H9 (cell line): Measurements from ENCODE around the gene DBNDD1. TPM values are rescaled to one million over a fixed set of nuclear protein-coding genes. Genes with fewer than 3 reads are reported as not detected.
A peak's percentile ranks its signal among the peaks of the same experiment; 100 is the strongest.

Experiments
- DNase-seq: peaks from one replicate; pipeline ENCODE4 v3.0.0-alpha.2; 2017
- H2AFZ ChIP-seq: one replicate; pipeline ENCODE4 v1.6.1; 2013; ENCODE audit warnings: mild to moderate bottlenecking, low read length, control low read depth, moderate library complexity
- H2AK5ac ChIP-seq: 2 replicates; pipeline ENCODE4 v1.6.1; 2013; ENCODE audit warnings: low read length, control low read depth, mixed read lengths; ENCODE audit not compliant: insufficient read length
- H2BK120ac ChIP-seq: one replicate; pipeline ENCODE4 v1.6.1; 2013; ENCODE audit warnings: low read depth, mild to moderate bottlenecking, low read length, control low read depth, inconsistent platforms; ENCODE audit not compliant: poor library complexity, severe bottlenecking
- H2BK12ac ChIP-seq: 2 replicates; pipeline ENCODE4 v1.6.1; 2013; ENCODE audit warnings: low read length, control low read depth, mixed read lengths, low read depth; ENCODE audit not compliant: insufficient read length
- H2BK15ac ChIP-seq: 2 replicates; pipeline ENCODE4 v1.6.1; 2013; ENCODE audit warnings: low read depth, low read length, control low read depth
- H2BK20ac ChIP-seq: one replicate; pipeline ENCODE4 v1.6.1; 2013; ENCODE audit warnings: low read depth, mild to moderate bottlenecking, low read length, control low read depth, inconsistent platforms; ENCODE audit not compliant: poor library complexity, severe bottlenecking
- H2BK5ac ChIP-seq: 2 replicates; pipeline ENCODE4 v1.6.1; 2013; ENCODE audit warnings: low read length, control low read depth, mixed read lengths; ENCODE audit not compliant: insufficient read length
- H3K14ac ChIP-seq: 2 replicates; pipeline ENCODE4 v1.6.1; 2013; ENCODE audit warnings: low read length, control low read depth; ENCODE audit not compliant: insufficient read depth
- H3K18ac ChIP-seq: 2 replicates; pipeline ENCODE4 v1.6.1; 2013; ENCODE audit warnings: low read depth, mild to moderate bottlenecking, mixed read lengths, low read length, control low read depth; ENCODE audit not compliant: insufficient read length
- H3K23ac ChIP-seq: 2 replicates; pipeline ENCODE4 v1.6.1; 2013; ENCODE audit warnings: low read length, control low read depth, mixed read lengths, low read depth; ENCODE audit not compliant: insufficient read length
- H3K23me2 ChIP-seq: 2 replicates; pipeline ENCODE4 v1.6.1; 2013; ENCODE audit warnings: low read depth, mild to moderate bottlenecking, mixed read lengths, low read length, control low read depth; ENCODE audit not compliant: insufficient read length, poor library complexity, severe bottlenecking
- H3K27ac ChIP-seq: 2 replicates; pipeline ENCODE4 v1.5.1; 2013; ENCODE audit warnings: low read length, control low read depth, mixed read lengths, low read depth; ENCODE audit not compliant: insufficient read length
- H3K27me3 ChIP-seq: 2 replicates; pipeline ENCODE4 v1.6.1; 2013; ENCODE audit warnings: low read length, control low read depth, inconsistent platforms; ENCODE audit not compliant: insufficient read depth
- H3K4ac ChIP-seq: 2 replicates; pipeline ENCODE4 v1.6.1; 2013; ENCODE audit warnings: low read depth, mild to moderate bottlenecking, control low read depth, inconsistent platforms, low read length, moderate library complexity
- H3K4me1 ChIP-seq: 2 replicates; pipeline ENCODE4 v1.6.1; 2013; ENCODE audit warnings: low read length, control low read depth, inconsistent platforms; ENCODE audit not compliant: insufficient read depth
- H3K4me2 ChIP-seq: 2 replicates; pipeline ENCODE4 v1.6.1; 2013; ENCODE audit warnings: low read length, control low read depth, mixed read lengths; ENCODE audit not compliant: insufficient read length, insufficient read depth
- H3K56ac ChIP-seq: 2 replicates; pipeline ENCODE4 v1.6.1; 2013; ENCODE audit warnings: low read depth, mild to moderate bottlenecking, mixed read lengths, low read length, control low read depth; ENCODE audit not compliant: insufficient read length
- H3K79me1 ChIP-seq: 2 replicates; pipeline ENCODE4 v1.6.1; 2013; ENCODE audit warnings: low read depth, mild to moderate bottlenecking, moderate library complexity, low read length, control low read depth, inconsistent platforms; ENCODE audit not compliant: insufficient read depth, poor library complexity, severe bottlenecking
- H3K79me2 ChIP-seq: 2 replicates; pipeline ENCODE4 v1.6.1; 2013; ENCODE audit warnings: low read length, control low read depth, inconsistent platforms; ENCODE audit not compliant: insufficient read depth
- H3K9ac ChIP-seq: 2 replicates; pipeline ENCODE4 v1.6.1; 2013; ENCODE audit warnings: low read length, control low read depth, mixed read lengths; ENCODE audit not compliant: insufficient read length; ENCODE audit errors: extremely low read depth
- H3K9me3 ChIP-seq: one replicate; pipeline ENCODE4 v1.6.1; 2013; ENCODE audit warnings: low read depth, low read length, inconsistent platforms; ENCODE audit not compliant: control insufficient read depth
- H3T11ph ChIP-seq: one replicate; pipeline ENCODE4 v1.6.1; 2013; ENCODE audit warnings: mild to moderate bottlenecking, low read length, control low read depth, inconsistent platforms
- H4K20me1 ChIP-seq: one replicate; pipeline ENCODE4 v1.6.1; 2013; ENCODE audit not compliant: control insufficient read depth, insufficient read length, insufficient read depth
- H4K5ac ChIP-seq: 2 replicates; pipeline ENCODE4 v1.6.1; 2013; ENCODE audit warnings: low read depth, mild to moderate bottlenecking, mixed read lengths, low read length, control low read depth; ENCODE audit not compliant: insufficient read length
- H4K8ac ChIP-seq: replicated peaks from 2 replicates; pipeline ENCODE4 v1.6.1; 2013; ENCODE audit warnings: low read length, control low read depth, mixed read lengths, low read depth; ENCODE audit not compliant: insufficient read length
- H4K91ac ChIP-seq: 2 replicates; pipeline ENCODE4 v1.6.1; 2013; ENCODE audit warnings: low read depth, mild to moderate bottlenecking, moderate library complexity, mixed read lengths, low read length, control low read depth; ENCODE audit not compliant: insufficient read length
- H3K27ac Mint-ChIP-seq, 3 experiments: 2 replicates in 2 of 3; 3 replicates in 1 of 3; pipeline ENCODE4 v1.8.0; 2020 to 2021; ENCODE audit warnings: mixed read lengths in 3 of 3, mild to moderate bottlenecking in 1 of 3, moderate library complexity in 1 of 3
- H3K27me3 Mint-ChIP-seq: 2 replicates; pipeline ENCODE4 v1.8.0; 2021; ENCODE audit warnings: low read depth, mild to moderate bottlenecking, moderate library complexity, mixed read lengths
- H3K36me3 Mint-ChIP-seq, 3 experiments: 2 replicates in 2 of 3; 3 replicates in 1 of 3; pipeline ENCODE4 v1.8.0; 2020 to 2021; ENCODE audit warnings: low read depth in 3 of 3, mixed read lengths in 3 of 3; ENCODE audit not compliant: insufficient read depth in 1 of 3
- H3K4me1 Mint-ChIP-seq, 2 experiments: 2 replicates each; pipeline ENCODE4 v1.8.0; 2020; ENCODE audit warnings: mixed read lengths in 2 of 2
- H3K4me3 Mint-ChIP-seq, 2 experiments: 2 replicates in 1 of 2; 3 replicates in 1 of 2; pipeline ENCODE4 v1.8.0; 2020 to 2021; ENCODE audit warnings: mild to moderate bottlenecking in 2 of 2, mixed read lengths in 2 of 2, moderate library complexity in 1 of 2
- H3K9me3 Mint-ChIP-seq, 2 experiments: 2 replicates in 1 of 2; 3 replicates in 1 of 2; pipeline ENCODE4 v1.8.0; 2020; ENCODE audit warnings: mild to moderate bottlenecking in 2 of 2, mixed read lengths in 2 of 2, moderate library complexity in 1 of 2
- WGBS: extraction: QIAGEN DNeasy Blood & Tissue Kit; methylation state at CpG from one replicate; pipeline ENCODE4 v1.1.7; 2013; ENCODE audit warnings: missing lambda C conversion rate, low lambda C conversion rate, mixed read lengths; ENCODE audit not compliant: insufficient read length; ENCODE audit errors: extremely low coverage; 5-methylcytosine and 5-hydroxymethylcytosine counted together
- long read RNA-seq: library from polyadenylated mRNA; unstranded; transcript quantifications from one replicate; pipeline ENCODE4 v2.0.0, GENCODE V29; 2020
- total RNA-seq: library from RNA; stranded (reverse); gene quantifications from 2 replicates; pipeline ENCODE4 v1.2.1, GENCODE V29; 2021
- TF ChIP-seq, protein P1 (sequence below): fragments of 200-600 bp; sonication (generic); conservative IDR thresholded peaks from 3 replicates; pipeline ENCODE4 v1.8.0; 2021; ENCODE audit warnings: antibody characterized with exemption, mild to moderate bottlenecking

Gene DBNDD1, protein sequence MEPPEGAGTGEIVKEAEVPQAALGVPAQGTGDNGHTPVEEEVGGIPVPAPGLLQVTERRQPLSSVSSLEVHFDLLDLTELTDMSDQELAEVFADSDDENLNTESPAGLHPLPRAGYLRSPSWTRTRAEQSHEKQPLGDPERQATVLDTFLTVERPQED
- total RNA-seq, result 86.8 and 87.3 TPM in 2 replicates
- long read RNA-seq, transcript DBNDD1-201 (4 exons, 2,079 nt), result major isoform, 73 of 112 reads
- long read RNA-seq, transcript DBNDD1-206 (4 exons, 993 nt), result minor isoform, 29 of 112 reads
- long read RNA-seq, partial matches to known transcripts, result 0 of 112 reads
- long read RNA-seq, other reads (novel, unspliced or antisense), result 5 of 112 reads

DNA sequence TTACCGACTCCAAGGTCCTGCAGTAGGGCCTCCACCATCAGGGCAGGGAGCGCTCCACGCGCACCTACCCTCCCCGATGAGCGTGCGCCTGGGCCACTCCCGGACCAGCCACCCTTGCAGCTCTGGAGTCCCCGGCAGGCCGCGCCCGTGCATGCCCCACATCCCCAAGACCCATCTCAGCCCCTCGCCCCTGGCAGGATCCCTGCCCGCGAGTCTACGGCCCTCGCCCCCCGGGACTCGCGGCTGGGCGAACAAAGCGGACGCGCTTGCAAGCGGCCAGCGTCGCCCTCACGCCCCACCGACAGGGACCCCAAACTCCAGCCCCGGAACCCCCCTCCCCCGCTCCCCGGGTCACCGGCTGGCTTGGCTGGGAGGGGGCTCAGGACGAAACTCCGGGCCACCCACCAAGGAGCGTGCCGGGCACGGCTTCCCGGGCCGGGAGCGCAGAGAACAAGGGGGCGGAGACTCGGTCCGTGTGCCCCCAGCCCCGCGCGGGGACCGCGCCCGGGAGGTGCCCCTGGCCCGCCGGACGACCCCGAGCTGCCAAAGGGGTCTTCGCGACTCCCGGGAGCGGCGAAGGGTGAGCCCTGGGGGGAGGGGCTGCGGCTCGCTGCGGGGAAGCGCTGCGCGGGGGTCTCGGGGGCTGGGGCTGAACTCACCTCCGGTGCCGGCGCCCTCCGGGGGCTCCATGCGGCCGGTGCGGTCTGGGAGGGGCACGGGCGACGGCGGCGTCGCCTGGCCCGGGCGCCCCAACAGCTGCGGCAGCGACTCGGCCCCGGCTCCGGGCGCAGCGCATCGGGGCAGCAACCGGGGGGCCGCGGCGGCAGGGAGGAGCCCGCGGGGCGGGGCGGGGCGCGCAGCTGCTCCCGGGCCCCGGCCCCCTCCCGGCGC lies at the start of gene DBNDD1:
DBNDD1 (minus strand) TSS at position 805 of the 891 bp plus-strand sequence; CDS start at position 690, 115 bp downstream.
- Mint-ChIP-seq H3K36me3 (peaks cover 0 to 26% (median 6%) of the 10 kb centered on the region in 3 experiments; a peak in 6 of 7 replicates), H3K4me1 (peaks cover 27% of the 10 kb centered on the region in 2 experiments), H3K4me3 (peak within 1 kb of the TSS; percentile 84 to 89), H3K9me3 (no peaks in the 10 kb centered on the region; a peak in 1 of 5 replicates), H3K27me3 (no peaks in the 10 kb centered on the region), H3K27ac (peak within 1 kb of the TSS; percentile 42 to 99 (median 98))
- H3K4me2 ChIP-seq, result peak within 1 kb of the TSS; percentile 59
- H3K27me3 ChIP-seq, result no peaks in the 10 kb centered on the region
- no peak within 1 kb of the TSS for H3K56ac ChIP-seq
- no peak within 1 kb of the TSS for H4K5ac ChIP-seq
- H2BK5ac ChIP-seq, result no peak within 1 kb of the TSS
- no peaks in the 10 kb centered on the region for H3K79me1 ChIP-seq
- peak within 1 kb of the TSS; percentile 4 for H2BK12ac ChIP-seq
- WGBS, result no CpG with 5 or more reads among the region's 103 CpGs
- TF ChIP-seq, protein P1, sequence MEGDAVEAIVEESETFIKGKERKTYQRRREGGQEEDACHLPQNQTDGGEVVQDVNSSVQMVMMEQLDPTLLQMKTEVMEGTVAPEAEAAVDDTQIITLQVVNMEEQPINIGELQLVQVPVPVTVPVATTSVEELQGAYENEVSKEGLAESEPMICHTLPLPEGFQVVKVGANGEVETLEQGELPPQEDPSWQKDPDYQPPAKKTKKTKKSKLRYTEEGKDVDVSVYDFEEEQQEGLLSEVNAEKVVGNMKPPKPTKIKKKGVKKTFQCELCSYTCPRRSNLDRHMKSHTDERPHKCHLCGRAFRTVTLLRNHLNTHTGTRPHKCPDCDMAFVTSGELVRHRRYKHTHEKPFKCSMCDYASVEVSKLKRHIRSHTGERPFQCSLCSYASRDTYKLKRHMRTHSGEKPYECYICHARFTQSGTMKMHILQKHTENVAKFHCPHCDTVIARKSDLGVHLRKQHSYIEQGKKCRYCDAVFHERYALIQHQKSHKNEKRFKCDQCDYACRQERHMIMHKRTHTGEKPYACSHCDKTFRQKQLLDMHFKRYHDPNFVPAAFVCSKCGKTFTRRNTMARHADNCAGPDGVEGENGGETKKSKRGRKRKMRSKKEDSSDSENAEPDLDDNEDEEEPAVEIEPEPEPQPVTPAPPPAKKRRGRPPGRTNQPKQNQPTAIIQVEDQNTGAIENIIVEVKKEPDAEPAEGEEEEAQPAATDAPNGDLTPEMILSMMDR, result no peak
- no peaks in the 10 kb centered on the region for H3K9me3 ChIP-seq
- peak within 1 kb of the TSS; percentile 59 for H3K18ac ChIP-seq
- no peak within 1 kb of the TSS for H2AK5ac ChIP-seq
- H4K8ac ChIP-seq, result no peak within 1 kb of the TSS
- peak; percentile 52 for DNase-seq
- H3K27ac ChIP-seq, result peak within 1 kb of the TSS; percentile 15
- H2BK15ac ChIP-seq, result no peak within 1 kb of the TSS
- H3K23ac ChIP-seq, result no peak within 1 kb of the TSS
- peak within 1 kb of the TSS; percentile 52; the same call in 1 of the 2 replicates for H3K14ac ChIP-seq
- H4K20me1 ChIP-seq, result no peaks in the 10 kb centered on the region
- 0 out of 2 replicates have a peak, but pooled peaks cover 4% of the 10 kb centered on the region for H3K4me1 ChIP-seq
- H3K23me2 ChIP-seq, result peaks cover 4% of the 10 kb centered on the region
- no peak within 1 kb of the TSS for H2BK20ac ChIP-seq
- peak within 1 kb of the TSS; percentile 42 for H3K9ac ChIP-seq
- H4K91ac ChIP-seq, result no peak within 1 kb of the TSS
- H3T11ph ChIP-seq, result no peak within 1 kb of the TSS
- no peak within 1 kb of the TSS; the same call in 1 of the 2 replicates for H3K4ac ChIP-seq
- no peaks in the 10 kb centered on the region for H3K79me2 ChIP-seq
- H2AFZ ChIP-seq, result no peak within 1 kb of the TSS
- peak within 1 kb of the TSS; percentile 92 for H2BK120ac ChIP-seq
